ENCODE measurements around the gene TLL1. TPM values are rescaled to one million over a fixed set of nuclear protein-coding genes. Genes with fewer than 3 reads are reported as not detected.

Gene TLL1
- polyA plus RNA-seq, 1 of the 3 experiments (the other 2 are of a cell fraction): 0.07 TPM

DNA sequence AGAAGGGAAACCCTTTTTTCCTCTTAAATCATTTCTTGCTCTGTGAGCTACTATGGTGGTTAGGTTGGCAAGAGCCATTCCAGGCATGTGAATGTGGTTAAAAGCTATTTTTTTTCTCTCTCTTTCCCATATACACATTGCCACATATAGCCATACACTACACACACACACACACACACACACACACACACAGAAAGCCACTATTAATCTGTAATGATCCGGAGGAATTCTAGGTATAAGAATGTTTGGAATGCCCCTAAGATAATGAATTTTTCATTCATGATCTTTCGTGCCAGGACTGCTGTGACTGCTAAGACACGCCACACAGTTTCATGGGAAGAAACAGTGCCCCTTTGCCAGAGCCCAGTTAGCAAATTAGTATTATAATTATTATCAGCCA is 21.8 kb upstream of the TLL1 start:
- Histone ChIP-seq H3F3A (replicated peaks; ENCODE audit: insufficient read depth) (no peaks in the 10 kb centered on the region), H2AFZ (ENCODE audit: low read depth) (no peak overlapping the region), H3K4me2 (no peak overlapping the region), H3K9me3 (no peaks in the 10 kb centered on the region), H3K36me3 (replicated peaks in 1 of 2; ENCODE audit: control insufficient read depth in 1 of 2, insufficient read depth in 2 of 2, low read length in 1 of 2) (no peaks in the 10 kb centered on the region), H3K4me1 (ENCODE audit: control insufficient read depth in 1 of 2, insufficient read depth in 2 of 2, low read depth in 1 of 2, low read length in 1 of 2) (no peaks in the 10 kb centered on the region; a peak in 1 of 4 replicates), H3K9me2 (no peaks in the 10 kb centered on the region), H3K27ac (ENCODE audit: low read depth in 2 of 2, low read length in 1 of 2) (no peak overlapping the region; a peak in 1 of 4 replicates), H4K20me1 (ENCODE audit: insufficient read depth) (no peaks in the 10 kb centered on the region), H3K4me3 (ENCODE audit: low read depth in 2 of 2, low read length in 1 of 2) (no peak overlapping the region), H3K27me3 (ENCODE audit: insufficient read depth) (no peaks in the 10 kb centered on the region; the same call in 1 of the 2 replicates), H3K79me2 (ENCODE audit: insufficient read depth) (no peaks in the 10 kb centered on the region), H3K9ac (no peak overlapping the region)
- no peak for TF ChIP-seq MAX (IDR thresholded peaks at IDR 0.05; ENCODE audit: low read depth)
- ChIA-PET POLR2A (no interaction called here), CTCF (no interaction called here)
- no peak for DNase-seq
- WGBS (ENCODE audit: low lambda C conversion rate): 11% methylated on average over 3 of the region's 3 CpGs

GRCh38 chr4:165855191-165855590 is 17.8 kb upstream of the TLL1 start:
- no peak overlapping the region for H3K4me3 ChIP-seq (ENCODE audit: low read depth in 2 of 2, low read length in 1 of 2)
- H4K20me1 ChIP-seq (ENCODE audit: insufficient read depth): no peaks in the 10 kb centered on the region
- no peaks in the 10 kb centered on the region for H3K27me3 ChIP-seq (ENCODE audit: insufficient read depth)
- no peak overlapping the region for H2AFZ ChIP-seq (ENCODE audit: low read depth)
- H3K9me2 ChIP-seq: no peaks in the 10 kb centered on the region
- H3K4me1 ChIP-seq (ENCODE audit: control insufficient read depth in 1 of 2, insufficient read depth in 2 of 2, low read depth in 1 of 2, low read length in 1 of 2): no peaks in the 10 kb centered on the region; a peak in 1 of 4 replicates
- no peak overlapping the region for H3K27ac ChIP-seq (ENCODE audit: low read depth in 2 of 2, low read length in 1 of 2)
- H3K36me3 ChIP-seq (replicated peaks in 1 of 2; ENCODE audit: control insufficient read depth in 1 of 2, insufficient read depth in 2 of 2, low read length in 1 of 2): no peaks in the 10 kb centered on the region
- no peaks in the 10 kb centered on the region for H3K9me3 ChIP-seq
- CTCF ChIA-PET: no interaction called here
- H3K4me2 ChIP-seq: no peak overlapping the region
- no peaks in the 10 kb centered on the region for H3F3A ChIP-seq (replicated peaks; ENCODE audit: insufficient read depth)
- no peak overlapping the region for H3K9ac ChIP-seq
- H3K79me2 ChIP-seq (ENCODE audit: insufficient read depth): no peaks in the 10 kb centered on the region
- no peak for DNase-seq
- TF ChIP-seq, protein P1, sequence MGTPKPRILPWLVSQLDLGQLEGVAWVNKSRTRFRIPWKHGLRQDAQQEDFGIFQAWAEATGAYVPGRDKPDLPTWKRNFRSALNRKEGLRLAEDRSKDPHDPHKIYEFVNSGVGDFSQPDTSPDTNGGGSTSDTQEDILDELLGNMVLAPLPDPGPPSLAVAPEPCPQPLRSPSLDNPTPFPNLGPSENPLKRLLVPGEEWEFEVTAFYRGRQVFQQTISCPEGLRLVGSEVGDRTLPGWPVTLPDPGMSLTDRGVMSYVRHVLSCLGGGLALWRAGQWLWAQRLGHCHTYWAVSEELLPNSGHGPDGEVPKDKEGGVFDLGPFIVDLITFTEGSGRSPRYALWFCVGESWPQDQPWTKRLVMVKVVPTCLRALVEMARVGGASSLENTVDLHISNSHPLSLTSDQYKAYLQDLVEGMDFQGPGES (IDR thresholded peaks at IDR 0.05; ENCODE audit: low read depth, low read length): no peak
- TF ChIP-seq EZH2phosphoT487 (IDR thresholded peaks at IDR 0.05; ENCODE audit: borderline replicate concordance, low read depth): no peak
- TF ChIP-seq ZBTB33 (IDR thresholded peaks at IDR 0.05; ENCODE audit: borderline replicate concordance, low read depth): no peak
- TF ChIP-seq JUND (IDR thresholded peaks at IDR 0.05): no peak
- TF ChIP-seq, protein P2, sequence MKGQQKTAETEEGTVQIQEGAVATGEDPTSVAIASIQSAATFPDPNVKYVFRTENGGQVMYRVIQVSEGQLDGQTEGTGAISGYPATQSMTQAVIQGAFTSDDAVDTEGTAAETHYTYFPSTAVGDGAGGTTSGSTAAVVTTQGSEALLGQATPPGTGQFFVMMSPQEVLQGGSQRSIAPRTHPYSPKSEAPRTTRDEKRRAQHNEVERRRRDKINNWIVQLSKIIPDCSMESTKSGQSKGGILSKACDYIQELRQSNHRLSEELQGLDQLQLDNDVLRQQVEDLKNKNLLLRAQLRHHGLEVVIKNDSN (IDR thresholded peaks at IDR 0.05; ENCODE audit: borderline replicate concordance, low read depth): no peak
- TF ChIP-seq RCOR1 (IDR thresholded peaks at IDR 0.05; ENCODE audit: low read length): no peak
- TF ChIP-seq MAX (IDR thresholded peaks at IDR 0.05; ENCODE audit: low read depth): no peak
- no peak for TF ChIP-seq REST (IDR thresholded peaks at IDR 0.05; ENCODE audit: low read depth, low read length)
- TF ChIP-seq, protein P3, sequence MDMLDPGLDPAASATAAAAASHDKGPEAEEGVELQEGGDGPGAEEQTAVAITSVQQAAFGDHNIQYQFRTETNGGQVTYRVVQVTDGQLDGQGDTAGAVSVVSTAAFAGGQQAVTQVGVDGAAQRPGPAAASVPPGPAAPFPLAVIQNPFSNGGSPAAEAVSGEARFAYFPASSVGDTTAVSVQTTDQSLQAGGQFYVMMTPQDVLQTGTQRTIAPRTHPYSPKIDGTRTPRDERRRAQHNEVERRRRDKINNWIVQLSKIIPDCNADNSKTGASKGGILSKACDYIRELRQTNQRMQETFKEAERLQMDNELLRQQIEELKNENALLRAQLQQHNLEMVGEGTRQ (IDR thresholded peaks at IDR 0.05; ENCODE audit: borderline replicate concordance, low read depth, low read length): no peak
- POLR2A ChIA-PET: no interaction called here

All from SK-N-SH (cell line).